NCI-H2081 treated with DMSO at 0.1 percent for 48 hours (cell line): ENCODE results near the gene SIPA1L3.
A peak's percentile ranks its signal among the peaks of the same experiment; 100 is the strongest.

ENCODE experiments used
- DNase-seq: peaks from one replicate; lab custom pipeline; 2025; lab: John Stamatoyannopoulos, UW

The SIPA1L3 gene

GRCh38 chr19:38151242-38151641, 244.2 kb downstream of the SIPA1L3 start:
- no peak for DNase-seq

DNA sequence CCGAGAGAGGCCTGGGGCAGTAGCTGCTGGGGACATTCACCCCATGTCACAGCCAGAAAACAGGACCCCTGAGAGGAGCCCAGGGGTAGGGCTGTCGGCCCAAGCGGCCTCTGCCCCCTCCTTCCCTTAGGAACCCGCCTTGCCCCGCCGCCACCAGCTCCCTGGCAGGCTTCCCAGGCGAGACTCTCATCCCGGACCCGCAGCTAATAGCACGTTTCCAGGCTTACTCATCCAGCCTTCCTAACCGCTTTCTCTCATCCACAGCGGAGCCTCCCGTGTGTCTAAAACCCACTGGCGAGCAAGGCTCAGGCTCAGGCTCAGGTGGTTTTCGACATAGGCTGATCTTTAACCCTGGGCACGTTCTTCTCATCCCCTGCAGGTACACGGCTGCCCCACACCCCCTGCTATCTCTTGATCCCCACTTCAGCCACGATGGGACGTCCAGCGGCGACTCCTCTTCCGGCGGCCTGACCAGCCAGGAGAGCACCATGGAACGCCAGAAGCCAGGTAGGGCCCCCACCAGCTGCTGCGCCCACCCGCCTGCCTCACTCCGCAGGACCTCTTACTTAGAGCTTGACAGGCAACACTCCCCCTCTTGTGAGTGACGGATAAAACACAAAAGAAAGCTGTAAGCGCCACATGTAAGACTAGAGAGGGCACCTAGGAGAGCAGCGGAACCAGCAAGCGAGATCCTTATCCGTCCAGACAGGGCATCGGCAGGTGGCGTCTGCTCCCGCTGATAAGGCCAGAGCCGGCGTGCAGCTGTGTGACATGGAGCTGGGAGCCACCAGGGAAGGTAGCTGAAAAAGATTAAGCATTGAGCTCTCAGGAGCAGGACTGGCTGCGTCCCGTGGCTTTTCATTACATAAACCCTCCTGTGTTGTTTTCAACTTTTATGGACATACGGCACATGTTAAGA, 245.7 kb downstream of the SIPA1L3 start:
- no peak for DNase-seq

GRCh38 chr19:38155453-38155852, 248.4 kb downstream of the SIPA1L3 start:
- no peak for DNase-seq

DNA sequence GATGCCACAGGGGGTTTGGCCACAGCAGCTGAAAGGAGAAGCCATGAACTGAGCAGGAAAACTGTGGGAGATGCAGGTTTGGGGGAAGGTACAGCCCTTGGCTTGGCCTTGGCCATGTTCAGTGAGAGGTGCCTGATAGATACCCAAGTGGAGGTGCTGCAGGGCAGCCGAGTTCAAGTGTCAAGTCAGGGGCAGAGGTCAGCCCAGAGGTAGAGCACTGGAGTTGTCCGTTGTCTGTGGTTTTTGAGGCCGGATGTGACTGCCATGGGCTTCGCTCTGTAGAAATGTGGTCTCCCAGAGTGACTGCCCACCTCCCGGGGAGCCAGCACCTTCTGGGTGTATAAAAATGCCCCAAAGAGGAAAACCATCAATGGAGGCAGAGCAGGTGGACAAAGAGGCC, 251.7 kb downstream of the SIPA1L3 start:
- no peak for DNase-seq

- DNase-seq: no peak
Measured at GRCh38 chr19:38162094-38162493, 255.1 kb downstream of the SIPA1L3 start.

DNA sequence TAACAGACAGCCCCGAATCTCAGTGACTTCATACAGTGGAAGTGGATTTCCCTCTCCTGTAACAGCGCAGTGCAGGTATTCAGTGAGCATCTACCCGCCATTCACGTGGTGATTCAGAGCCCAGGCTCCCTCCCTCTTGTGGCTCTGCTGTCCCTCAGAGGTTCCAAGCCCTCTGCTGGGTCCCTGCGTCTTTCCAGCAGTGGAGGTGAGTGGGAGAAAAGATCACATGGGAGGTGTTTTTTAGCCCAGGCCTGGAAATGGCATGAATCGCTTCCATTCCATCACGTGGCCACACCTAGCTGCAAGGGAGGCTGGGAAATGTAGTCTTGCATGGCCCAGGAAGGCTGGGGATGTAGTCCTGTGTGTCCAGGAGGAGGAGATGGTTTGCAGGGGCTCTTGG, 255.6 kb downstream of the SIPA1L3 start:
- DNase-seq: no peak

DNA sequence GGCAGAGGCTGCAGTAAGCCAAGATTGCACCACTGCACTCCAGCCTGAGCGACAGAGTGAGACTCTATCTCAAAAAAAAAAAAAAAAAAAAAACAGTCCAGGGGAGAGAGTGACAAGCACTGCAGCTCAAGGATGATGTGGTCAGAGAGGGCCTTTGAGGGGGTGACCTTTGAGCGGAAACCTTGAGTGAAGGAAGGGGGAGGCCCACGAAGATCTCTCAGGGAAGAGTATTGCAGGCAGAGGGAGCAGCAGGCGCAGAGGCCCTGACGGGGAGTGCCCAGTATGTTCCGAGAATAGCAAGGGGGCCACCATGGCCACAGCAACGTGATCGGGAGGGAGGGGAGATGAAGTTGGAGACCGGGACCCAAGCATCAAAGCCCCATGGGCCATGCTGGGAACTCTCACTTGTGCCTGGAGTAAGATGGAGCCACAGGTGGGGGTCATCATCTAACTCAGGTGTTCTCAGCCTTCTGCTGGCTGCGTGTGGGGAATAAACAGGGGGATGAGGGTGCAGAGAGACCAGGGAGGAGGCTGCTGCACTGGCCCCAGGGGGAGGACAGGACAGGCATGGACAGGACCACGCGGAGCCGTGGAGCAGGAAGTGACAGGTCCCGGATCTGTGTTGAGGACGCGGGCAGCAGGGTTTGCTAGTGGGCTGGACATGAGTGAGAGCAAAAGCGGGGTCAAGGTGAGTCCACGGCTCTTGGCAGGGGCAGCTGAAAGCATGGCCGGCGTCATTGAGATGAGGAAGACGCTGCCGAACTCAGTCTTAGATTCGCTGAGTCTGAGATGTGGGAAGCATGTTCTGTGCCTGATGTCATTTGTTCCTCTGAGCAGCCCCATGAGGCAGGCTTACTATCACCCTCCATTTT, 256.6 kb downstream of the SIPA1L3 start:
- no peak for DNase-seq

GRCh38 chr19:38164526-38164925, 257.5 kb downstream of the SIPA1L3 start:
- DNase-seq: no peak

DNA sequence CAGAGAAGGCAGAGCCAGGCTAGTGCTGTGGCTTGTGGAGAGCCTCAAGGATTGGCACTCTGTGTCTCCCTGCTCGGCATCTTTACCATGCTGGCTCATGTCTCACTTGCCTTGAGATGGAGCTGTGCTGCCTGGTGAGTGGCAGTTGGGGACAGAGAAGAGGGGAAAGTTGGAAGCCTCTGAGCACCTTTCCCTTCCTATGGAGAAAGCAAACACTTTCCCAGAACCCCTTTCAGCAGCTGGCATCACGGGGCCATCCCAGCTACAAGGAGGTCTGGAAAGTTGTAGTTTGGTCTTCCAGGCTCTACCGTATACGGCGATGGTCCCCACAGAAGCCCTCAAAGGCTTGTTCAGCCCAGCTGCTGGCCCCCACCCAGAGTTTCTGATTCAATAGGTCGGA, 258.3 kb downstream of the SIPA1L3 start:
- no peak for DNase-seq

DNA sequence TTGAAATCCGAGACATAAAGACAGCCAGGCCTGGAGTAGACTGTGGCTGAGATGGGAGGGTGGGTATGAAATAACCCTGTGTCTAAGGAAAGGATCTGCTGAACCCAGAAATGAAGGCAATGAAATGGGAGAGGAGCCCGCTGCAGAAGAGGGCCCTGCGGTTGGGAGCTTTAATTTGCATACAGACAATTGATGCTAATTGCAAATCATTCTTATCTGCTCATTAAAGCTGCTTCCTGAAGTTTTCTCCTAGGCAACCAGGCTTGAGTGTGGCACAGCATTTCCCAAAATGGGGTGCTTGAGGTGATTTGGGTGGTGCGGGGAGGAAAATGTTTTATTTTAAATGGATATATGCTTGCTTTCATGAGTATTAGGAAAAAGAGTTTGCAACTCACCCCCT, 261.6 kb downstream of the SIPA1L3 start:
- no peak for DNase-seq

DNA sequence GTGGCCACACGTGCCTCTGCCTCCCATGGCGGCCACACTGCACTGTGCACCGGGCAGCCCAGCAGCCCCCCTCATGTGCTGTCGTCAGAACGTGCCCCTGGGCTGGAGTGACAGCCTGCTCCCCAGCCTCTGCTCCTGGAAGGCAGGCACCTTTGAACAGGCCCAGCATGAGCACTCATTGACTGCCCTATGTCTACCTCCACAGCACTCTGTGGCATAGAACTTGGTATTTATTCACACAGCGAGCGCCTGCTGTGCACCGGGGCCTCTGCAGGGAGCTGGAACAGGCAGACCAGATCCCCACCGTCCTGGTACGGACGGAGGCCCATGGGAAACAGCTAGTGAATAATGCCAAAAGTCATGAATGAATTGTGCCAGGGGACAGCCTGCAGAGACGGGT, 263.3 kb downstream of the SIPA1L3 start:
- DNase-seq: peak; percentile 7

DNA sequence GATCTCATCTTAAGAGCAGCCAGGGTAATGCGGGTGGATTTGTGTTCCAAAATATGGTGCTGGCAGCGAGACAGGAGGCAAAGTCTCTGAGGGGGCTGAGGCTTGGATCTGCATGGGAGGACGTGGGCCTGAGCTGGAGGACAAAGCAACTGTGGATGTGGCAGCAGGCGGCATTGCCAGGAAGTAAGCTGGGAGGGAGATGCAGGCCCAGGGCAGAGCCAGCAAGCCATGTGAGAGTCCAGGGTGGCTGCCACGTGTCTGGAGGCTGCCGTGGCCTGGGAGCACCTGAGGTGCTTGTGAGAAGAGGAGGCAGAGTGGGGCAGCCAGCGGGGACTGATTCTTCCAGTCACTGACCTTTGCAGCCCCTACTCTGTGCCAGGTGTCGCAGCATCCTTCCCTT, 265.0 kb downstream of the SIPA1L3 start:
- no peak for DNase-seq

- peak; percentile 79 for DNase-seq
Measured at GRCh38 chr19:38173291-38174041, 266.5 kb downstream of the SIPA1L3 start.

GRCh38 chr19:38175422-38175821, 268.4 kb downstream of the SIPA1L3 start:
- DNase-seq: no peak

DNA sequence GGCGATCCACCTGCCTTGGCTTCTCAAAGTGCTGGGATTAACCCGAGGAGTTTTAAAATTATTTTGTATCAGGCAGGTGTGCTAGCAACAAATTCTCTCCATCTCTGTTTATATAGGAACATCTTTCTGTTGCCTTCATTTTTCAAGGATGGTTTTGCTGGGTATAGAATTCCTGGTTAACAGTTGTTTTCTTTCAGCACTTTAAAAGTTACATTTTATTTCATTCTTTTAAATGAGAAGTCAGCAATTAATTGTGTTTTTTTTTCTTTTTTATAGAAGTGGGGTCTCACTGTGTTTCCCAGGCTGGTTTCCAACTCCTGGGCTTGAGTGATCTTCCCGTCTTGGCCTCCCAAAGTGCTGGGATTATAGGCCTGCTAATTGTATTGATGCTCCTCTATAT, 273.1 kb downstream of the SIPA1L3 start:
- no peak for DNase-seq

DNA sequence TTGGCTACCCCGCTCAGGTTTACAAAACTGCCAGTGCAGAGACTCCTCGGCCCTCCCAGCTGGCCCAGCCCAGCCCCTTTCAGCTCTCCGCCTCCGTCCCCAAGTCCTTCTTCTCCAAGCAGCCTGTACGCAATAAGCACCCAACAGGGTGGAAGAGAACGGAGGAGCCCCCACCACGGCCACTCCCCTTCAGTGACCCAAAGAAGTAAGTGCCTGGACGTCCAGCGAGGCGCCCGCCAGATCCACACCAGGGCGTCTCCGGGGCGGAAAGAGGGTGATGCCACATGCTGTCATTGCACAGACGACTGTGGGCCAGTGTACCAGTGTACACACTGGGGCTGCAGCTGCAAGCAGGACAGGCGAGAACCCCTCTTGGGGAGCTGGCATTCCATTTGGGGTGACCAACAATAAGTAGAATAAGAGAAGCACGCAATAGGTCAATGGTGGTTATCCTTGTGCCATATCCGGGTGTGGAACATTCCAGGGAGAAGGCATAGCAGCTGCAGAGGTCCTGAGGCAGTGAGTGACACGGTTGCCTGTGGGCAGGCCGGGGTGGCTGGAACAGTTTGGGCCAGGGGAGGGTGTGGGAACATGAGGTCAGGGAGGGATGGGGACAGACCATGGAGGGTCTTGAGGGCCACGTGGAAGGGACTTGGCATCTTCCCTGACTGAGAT, 275.7 kb downstream of the SIPA1L3 start:
- DNase-seq: no peak

GRCh38 chr19:38183251-38183897, 276.4 kb downstream of the SIPA1L3 start:
- no peak for DNase-seq

GRCh38 chr19:38184815-38185214, 277.8 kb downstream of the SIPA1L3 start:
- DNase-seq: no peak

- DNase-seq: no peak
Measured at GRCh38 chr19:38185562-38185961, 278.6 kb downstream of the SIPA1L3 start.

DNA sequence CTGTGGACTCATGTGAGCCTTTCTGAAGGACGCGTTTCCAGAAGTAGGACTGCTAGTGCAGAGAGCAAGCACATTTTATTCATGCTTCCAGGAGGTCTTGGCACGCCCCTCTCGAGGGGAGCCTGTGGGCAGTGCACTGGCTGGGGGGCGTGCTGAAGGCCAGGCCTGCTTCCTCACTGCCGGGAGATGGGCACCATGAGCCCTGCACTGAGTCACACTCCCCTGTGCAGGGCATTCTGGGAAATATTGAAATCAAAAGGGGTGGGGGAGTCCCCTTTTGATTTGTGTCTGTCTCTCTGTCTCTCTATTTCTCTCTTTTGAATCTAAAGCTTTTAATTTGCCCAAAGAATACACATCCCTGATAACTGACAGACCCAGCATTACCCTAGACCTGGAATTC, 283.1 kb downstream of the SIPA1L3 start:
- DNase-seq: no peak

DNA sequence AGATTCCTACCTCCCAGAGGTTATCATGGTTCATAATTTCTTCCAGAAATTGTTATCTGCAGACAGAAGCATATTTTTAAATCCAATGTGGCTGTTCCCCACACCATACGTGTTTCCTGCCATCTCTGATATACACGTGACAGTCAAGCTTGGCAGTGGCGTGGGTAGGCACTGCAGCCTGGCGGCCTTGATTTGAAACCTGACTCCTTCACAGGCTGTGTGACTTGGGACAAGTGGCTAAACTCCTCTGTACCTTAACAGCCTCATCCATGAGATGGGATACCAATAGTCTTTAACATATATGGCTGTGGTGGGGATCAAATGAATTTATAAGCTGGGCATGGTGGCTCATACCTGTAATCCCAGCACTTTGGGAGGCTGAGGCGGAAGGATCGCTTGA, 283.8 kb downstream of the SIPA1L3 start:
- DNase-seq: no peak
